NCI-H1694 treated with DMSO at 0.1 percent for 48 hours (cell line): ENCODE data around the gene SPNS3.

ENCODE experiments used
- DNase-seq: peaks from one replicate; lab custom pipeline; 2025; lab: John Stamatoyannopoulos, UW

The SPNS3 gene

GRCh38 chr17:4509923-4510617 lies 76.3 kb downstream of the SPNS3 start:
- DNase-seq: no peak

DNA sequence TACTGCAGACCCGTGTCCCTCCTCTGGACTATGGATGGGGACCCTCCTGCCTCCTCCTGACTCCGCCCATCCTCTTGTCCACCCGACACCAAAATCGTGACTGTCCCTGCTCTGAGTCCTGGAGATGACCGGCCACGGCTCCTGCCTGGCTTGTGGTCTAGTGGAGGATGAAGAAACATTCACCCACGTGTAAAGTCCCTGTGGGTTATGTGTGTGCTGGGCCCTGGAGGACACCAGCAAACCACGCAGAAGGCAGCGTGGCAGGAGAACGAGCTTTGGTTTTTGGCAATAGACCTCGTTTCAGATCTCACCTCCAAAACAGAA lies 76.8 kb downstream of the SPNS3 start:
- no peak for DNase-seq

DNA sequence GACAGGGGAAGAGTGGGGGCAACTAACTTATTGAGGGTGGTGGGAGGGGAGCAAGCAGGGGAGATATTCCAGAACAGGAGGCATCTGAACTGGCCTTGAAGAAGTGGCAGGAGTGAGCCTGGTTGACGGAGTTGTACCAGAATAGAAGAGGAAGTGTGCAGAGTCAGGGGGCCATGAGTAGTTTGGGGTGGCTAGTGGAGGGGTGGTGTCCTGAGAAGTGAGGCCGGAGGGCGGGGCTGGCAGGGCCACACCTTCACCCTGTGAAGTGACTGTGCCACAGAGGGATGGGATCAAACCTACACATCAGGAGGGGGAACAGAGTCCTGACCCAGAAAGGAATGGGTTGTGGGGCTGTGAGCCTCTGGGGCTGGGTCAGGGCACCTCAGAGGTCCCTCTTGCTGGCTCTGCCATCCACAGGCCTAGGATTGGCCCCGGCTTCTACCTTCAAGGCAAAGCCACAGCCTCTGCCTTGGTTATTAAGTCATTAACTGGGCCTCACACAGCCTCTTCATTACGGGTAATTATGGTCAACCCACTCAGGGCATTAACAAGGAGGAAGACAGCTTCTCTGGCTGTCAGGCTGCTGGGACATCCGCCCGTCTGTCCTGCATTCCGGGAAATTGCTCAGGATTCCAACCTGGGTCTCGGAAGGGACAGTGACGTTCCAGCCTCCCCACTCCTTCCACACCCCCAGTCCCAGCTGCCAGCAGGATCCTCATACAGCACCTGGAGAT lies 77.6 kb downstream of the SPNS3 start:
- no peak for DNase-seq

DNA sequence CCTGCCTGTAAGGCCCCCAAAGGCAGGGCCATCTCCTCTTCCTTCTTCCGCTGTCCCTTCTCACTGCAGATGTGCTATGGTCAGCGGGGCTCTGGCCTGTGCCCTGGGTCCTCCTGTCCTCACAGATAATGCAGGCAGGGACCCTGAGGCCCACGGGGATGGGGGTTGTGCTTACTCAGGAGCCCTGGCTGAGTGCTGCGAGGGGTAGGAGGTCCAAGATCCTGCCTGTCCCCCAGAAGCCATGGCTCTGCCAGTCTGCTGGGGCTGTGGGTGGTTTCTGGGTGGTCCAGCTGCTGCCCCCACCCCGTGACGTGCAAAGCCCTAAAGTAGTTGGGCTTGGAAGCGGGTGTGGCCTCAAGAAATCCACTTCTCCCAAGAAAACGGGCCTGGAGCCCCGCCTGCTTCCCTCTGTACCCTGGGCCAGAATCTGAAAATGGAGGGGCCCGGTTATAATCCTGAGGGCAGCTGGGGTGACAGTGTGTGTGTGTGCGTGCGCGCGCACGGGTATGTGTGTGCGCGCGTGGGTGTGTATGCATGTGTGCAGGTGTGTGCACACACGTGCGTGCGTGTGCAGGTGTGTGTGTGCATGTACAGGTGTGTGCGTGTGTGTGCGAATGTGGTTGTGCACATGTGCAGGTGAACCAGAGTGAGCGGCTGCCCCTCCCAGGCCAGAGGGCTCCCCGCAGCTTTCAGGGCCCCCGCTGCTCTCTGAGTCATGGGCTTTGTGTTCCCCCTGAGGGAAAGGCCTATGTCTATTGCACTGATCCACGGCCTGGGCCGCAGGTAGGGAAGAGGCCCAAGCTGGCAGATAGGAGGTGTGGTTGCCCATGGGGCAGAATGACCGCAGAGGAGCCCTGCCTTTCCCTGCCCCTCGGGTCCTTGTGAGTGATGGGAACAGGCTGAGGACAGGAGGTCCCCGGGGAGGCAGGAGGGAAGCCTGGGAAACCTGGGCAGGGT lies 78.7 kb downstream of the SPNS3 start:
- DNase-seq: no peak

DNA sequence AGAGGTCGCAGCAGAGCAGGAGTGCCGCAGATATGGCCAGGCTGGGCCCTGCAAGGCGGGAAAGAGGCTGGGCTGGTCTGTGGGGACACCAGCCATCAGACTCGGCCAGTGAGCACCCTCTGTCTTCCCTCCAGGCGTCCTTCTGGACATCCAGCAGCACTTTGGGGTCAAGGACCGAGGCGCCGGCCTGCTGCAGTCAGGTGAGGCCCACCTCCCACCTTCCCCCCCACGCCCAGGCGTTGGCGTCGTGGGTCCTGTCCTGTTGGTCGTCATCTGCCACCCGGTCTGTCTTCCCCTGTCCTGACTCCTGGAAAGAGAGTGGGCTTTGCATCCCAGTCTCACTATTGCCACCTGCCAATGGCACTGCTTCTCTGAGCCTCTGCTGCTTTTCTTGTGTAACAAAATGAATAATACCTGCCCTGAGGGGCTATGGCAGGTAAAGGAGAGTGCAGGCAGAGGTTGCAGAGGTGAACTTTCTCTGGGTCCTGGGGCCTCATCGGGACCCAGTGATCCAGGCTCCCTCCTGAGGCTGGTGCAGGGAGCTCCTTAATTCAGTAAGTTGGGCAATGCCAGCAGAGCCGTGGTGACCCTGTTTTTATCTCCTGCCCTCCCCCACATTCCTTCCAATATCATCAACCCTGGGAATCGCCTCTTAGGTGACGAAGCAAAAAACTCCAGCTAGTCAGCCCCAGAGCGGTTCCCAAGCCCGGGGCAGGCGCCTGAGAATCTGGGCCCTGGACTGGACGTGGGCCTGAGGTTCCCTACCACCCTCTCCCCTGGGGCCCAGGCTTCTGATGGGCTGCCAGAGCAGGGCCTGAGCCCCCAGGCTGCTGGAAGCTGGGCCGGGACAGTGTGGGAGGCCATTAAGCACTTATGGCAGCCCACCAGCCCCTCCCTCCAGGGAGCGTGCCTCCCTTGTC lies 79.6 kb downstream of the SPNS3 start:
- no peak for DNase-seq

GRCh38 chr17:4514206-4514605 lies 80.5 kb downstream of the SPNS3 start:
- DNase-seq: no peak

DNA sequence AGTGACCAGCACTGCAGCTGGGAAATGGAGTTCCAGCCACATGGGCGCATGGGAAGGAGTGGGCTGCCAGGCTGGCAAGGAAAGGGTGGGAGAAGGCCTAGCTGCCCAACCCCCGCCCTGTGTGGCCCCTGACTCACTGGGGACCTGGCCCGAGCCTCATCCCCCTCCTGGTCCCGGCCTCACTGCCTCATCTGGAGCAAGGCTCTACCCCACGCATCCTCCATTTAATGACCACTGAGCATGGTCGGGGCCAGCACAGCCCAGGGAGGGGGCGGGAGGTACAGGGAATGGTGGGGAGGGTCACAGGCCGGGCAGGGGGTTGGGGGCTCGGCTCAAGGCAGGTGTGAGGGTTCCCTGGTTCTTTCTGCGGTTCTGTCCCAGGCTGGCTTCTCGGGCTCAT lies 81.0 kb downstream of the SPNS3 start:
- no peak for DNase-seq

DNA sequence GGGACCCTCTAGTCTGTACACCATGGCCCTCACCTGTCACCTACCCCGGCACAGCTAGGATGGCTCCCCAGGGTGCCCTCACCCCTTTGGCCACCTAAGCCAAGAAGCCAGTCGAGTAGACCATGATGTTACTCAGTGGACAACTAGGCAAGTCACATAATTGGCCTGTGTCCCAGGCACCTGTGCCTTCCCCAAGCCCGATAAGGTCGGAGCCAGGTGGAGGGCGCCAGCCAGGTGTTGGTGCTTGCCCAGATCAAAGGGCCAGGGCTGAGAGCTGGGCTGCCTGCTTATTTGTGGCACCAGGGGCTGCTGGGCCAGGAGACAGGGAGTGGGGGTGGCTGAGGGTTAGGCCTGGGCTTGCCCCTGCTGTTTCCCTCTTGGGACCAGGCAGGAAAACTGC lies 81.8 kb downstream of the SPNS3 start:
- DNase-seq: no peak

DNA sequence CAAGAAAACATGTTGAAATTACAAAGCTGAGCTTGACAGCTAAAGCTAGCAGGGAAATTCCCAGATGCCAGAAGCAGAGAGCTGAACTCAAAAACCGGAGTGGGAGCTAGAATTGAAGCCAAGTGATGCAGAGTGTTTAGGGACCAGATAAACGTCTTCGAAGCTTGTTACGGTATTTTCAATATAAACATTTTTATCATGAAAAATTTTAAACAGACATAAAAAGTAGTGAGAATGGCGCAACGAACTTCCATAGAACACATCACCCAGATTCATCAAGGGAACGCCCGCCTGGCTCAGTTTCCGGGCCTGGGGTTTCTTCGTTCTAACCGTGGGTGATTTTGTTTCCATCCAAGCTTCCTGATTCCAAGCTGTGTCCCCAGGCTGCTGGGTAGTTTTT lies 83.0 kb downstream of the SPNS3 start:
- DNase-seq: no peak

DNA sequence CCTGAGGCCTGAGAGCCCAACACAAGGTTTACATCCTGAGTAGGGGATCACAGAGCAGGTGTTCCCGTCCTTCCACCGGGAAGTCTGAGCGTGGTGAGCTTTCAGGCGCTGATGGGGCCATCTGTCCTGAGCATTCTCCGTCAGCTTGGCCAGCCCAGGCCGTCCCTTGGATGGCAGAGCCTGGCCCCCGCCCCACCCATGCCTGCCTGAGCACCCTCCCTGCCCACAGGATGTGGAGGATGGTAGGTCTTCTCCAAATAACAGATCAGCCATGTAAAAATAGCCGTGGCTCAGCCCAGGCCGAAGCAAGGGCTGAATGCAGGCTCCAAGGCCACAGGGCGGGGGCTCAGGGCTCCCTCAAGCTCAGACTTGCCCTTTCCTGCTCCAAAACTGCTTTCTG lies 85.2 kb downstream of the SPNS3 start:
- no peak for DNase-seq

DNA sequence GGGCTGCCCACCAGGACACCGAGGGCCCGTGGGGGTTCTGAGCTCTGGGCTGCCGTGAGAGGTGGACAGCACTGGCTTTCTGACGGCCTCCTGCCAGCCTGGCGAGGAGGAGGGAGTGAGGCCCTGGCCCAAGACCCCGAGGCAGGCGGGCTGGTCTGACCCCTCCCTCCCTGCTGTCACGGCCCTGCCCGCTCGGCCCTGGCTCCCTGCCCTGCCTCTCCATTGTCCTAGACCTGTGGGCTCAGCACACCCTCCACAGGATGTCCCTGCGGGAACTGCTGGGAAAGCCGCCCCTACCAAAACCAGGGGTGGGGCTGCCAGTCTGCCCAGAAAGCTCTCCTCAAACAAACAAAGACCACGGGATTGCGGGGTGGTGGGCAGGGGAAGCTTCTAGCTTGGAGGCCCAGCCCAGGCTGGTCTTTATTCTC lies 85.6 kb downstream of the SPNS3 start:
- no peak for DNase-seq

DNA sequence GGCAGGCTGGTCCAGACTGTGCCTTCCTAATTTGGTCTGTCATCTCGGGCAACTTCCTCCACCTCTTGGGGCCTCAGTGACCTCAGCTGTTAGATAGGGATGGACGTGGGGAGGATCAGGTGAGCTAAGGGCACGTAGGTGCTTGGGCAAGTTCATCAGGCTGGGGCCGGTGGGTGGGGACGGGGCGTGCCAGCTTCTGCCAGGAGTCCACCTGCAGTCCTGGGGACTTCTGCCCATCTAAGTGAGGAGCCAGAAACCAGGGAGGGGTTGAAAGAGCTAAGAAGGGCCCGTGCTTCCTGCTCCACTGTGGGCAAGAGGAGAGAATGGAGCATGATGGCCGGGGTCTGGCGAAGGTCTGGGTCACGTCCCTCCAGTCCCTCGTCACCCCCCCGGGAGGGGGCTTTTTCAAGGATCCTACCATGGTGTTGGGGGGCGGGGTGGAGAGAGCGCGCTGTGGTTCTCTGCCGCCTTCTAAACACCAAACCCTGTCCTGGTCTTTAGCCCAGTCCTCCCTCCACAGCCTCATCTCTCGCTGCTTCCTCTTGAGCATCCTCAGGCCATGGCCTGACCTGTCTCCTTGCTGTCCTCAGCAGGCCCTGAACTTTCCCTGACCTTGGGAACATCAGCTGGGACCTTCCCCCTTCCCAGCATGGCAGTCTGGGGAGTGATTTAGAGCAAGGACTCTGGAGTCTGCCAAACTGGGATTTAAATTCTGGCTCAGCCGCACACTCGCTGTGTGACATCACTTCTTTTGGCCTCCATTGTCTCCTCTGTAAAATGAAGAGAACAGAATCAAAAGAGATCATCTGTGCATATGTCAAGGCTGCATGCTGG lies 86.5 kb downstream of the SPNS3 start:
- DNase-seq: no peak

- no peak for DNase-seq
Observed at GRCh38 chr17:4520894-4521600, 87.3 kb downstream of the SPNS3 start.

DNA sequence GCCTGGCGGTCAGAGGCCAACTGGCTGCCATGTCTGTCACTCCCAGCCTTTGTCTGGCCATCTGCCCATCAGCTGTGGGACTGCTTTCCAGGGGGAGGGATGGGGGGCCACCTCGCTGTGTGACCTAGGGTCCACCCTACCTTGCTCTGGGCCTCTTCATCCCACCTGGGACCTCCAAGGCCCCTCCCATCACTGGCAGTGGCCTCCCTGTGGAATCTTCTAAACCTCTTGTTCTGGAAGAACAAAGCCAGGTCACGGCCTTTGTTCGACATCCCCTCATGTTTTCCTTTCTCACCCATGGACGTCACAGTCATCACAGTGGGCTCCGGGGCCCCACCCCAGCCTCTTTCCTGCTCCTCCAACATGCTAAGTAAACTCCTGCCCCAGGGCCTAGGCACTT lies 88.9 kb downstream of the SPNS3 start:
- no peak for DNase-seq

DNA sequence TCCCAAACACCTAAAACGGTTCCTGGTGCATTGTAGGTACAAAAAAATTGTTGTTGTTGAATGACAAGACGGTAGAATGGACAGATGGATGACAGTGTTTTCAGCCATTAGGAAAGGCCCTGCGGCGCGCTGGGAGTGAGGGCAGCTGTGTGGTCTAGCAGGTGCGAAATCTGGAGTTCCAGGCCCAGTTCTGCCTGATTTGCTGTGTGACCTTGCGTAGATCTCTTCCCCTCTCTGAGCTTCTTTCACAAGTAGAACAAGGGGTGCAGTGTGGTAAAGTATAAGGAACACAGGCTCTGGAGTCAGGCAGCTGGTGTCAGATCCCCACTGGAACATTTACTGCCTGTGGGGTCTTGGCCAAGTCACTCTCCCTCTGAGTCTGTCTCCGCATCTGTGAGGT lies 90.2 kb downstream of the SPNS3 start:
- DNase-seq: no peak

DNA sequence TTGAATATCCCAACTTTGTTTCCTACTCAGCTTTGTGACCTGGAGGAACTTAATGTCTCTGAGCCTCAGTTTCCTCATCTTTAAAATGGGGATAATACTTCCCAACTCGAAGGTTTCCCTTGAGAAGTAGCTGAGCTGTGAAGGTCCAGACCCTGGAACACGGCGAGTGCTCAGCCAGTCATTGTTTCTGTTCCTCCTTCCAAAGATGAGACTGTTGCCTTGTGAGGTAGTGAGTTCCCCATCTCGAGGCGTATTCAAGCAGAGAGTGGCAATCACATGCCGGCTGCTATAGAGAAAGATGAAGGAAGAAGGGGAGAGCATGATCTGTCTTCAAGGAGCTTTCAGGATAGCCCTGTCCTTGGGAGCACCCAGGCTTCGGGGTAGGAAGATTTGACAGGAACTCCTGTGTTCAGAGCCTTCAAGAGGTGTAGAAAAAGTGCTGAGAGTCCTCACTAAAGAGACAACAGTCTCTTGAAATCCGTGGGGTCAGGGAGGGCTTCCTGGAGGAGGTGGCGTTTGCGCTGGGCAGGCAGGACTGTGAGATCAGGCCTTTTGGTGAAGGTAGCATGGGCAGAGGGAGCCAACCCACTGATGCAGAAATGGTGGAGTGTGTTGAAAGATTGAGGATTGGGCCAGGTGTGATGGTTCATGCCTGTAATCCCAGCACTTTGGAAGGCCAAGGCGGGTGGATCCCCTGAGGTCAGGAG lies 92.1 kb downstream of the SPNS3 start:
- DNase-seq: no peak

DNA sequence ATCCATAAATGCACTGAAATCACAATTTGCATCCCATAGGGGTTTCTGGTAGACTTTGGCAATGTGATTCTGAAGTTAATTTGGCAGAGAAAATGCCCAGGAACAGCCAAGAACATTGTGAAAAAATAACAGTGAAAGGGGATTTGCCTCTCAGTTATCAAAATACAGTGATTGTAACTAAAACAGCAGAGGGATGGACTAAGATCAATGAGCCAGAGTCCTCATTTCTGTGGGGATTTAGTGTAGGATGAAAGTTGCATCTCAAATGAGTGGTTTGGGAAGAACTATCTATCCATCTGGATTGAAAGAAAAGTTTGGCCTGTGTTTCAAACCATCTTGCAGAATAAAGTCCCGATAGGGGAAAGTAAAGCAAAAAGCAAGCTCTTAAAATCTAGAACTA lies 93.4 kb downstream of the SPNS3 start:
- DNase-seq: no peak

DNA sequence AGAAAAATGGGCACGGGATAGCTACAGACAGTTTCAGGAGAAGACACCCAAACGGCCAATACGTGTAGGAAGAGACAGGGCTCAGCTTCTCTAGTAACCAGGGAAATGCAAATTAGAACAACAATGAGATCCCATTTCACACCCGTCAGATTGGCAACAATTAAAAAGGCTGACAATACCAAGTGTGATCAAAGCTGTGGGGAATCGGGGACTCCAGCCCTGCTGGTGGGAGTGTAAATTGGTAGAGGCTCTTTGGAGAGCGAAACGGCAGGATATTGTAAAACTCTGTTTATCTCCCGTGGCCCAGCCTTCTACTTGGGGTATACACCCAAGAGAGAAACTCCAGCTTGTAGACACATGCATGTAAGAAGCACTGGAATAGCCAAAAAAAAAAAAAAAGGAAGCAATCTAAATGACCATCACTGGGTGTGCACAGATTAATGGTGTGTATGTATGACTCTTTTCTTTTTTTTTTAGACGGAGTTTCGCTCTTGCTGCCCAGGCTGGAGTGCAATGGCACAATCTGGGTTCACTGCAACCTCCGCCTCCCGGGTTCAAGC lies 93.9 kb downstream of the SPNS3 start:
- no peak for DNase-seq

DNA sequence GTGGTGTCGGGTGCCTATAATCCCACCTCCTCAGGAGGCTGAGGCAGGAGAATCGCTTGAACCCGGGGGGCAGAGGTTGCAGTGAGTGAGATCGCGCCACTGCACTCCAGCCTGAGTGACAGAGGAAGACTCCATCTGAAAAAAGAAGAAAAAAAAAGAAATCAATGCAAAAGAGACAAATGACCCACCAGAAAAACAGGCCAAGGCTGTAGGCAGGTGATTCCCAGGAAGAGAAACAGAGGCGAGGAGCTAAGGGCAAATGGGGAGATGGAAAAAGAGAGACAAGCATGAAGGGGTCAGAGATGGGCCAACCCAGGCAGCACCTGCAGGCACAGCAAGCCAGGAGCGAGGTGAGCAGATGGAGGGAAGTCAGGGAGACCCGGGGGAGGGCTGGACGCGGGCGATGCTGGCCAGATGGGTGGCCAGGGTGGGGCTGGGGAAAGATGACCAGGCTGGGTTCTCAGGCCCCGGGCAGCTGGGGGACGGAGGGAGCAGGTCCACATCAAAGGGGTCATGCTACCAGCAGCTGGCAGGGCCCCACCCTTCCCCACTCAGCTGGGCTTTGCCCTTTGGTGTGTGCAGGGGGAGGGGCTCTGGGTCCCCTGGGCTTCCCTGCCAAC lies 95.9 kb downstream of the SPNS3 start:
- no peak for DNase-seq
